HG02943 (cell line): ENCODE data around the gene LIPK.
"Not testable (repeated sequence)": the region's sequence is repeated elsewhere in the genome, so short reads cannot be mapped to it uniquely, and the experiment has no call there.

ENCODE experiments used
- ATAC-seq: cut with Tn5 transposase; IDR thresholded peaks from one replicate; pipeline ENCODE4 v1.9.1; 2021; ENCODE audit warnings: mild to moderate bottlenecking, low read depth, moderate library complexity; ENCODE audit not compliant: unreplicated experiment

The LIPK gene

DNA sequence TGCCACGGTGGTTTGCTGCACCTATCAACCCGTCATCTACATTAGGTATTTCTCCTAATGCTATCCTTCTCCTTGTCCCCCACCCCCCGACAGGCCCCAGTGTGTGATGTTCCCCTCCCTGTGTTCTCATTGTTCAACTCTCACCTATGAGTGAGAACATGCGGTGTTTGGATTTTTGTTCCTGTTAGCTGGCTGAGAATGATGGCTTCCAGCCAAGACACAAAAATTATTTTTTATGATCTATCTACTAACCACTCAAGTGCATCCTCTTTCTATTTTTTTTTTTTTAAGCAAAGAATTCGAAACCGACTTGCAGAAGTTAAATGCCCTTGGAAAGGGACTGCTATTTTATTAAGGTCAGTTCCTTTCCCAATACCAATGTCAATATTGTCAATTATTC lies 3.3 kb downstream of the LIPK start:
- not testable (repeated sequence) for ATAC-seq

DNA sequence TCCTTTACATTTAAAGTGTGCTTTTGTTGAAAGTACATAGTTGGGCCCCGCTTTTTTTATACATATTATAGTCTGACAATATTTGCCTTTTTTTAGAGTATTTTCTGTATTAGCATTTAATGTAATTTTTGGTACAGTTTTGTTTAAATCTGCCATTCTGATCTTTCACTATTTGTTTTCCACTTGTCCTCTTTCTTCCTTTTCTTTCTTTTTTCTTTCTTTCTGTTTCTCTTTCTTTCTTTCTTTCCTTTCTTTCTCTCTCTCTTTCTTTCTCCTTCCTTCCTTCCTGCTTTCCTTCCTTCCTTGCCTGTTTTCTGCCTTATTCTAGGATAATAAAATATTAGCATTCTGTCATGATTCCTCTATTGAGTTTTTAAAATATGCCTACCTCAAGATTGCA lies 9.5 kb downstream of the LIPK start:
- ATAC-seq: no peak

DNA sequence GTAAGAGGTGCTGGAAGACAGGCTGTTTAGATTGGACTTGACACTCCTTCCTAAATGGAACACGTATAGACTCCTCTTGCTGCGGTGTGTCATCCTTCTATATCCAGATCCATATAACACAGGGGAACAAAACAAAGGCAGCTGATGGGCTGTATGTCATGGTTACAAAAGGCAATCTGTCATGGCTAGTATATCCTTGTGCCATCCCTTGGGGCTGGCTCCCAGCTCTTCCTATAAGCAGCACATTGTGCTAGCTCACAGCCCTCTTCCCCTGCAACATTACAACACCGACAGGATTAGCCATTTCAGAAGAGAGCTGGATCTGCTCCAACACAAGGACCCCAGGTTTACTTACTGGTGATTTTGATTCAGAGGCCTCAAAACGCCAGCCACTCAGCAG lies 15.3 kb downstream of the LIPK start:
- ATAC-seq: no peak

DNA sequence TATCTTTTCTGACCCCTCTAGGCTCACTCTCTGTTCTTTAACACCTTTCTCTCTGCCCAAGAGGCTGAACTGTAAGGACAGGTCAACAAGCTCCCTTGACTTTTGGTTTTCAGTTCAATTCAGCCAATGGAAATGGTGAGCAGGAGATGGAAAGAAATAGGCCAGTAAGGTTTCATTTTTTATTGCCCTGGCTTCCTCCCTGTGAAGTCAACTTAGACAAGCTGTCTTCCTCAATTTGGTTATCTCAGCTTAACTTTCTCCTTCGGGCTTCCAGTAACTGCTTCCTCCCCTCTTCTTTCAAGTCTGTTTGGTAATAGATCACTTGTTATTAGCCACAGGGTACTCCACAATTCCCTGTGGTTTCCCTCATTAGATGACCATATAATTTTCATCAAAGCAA lies 19.7 kb downstream of the LIPK start:
- ATAC-seq: no peak

DNA sequence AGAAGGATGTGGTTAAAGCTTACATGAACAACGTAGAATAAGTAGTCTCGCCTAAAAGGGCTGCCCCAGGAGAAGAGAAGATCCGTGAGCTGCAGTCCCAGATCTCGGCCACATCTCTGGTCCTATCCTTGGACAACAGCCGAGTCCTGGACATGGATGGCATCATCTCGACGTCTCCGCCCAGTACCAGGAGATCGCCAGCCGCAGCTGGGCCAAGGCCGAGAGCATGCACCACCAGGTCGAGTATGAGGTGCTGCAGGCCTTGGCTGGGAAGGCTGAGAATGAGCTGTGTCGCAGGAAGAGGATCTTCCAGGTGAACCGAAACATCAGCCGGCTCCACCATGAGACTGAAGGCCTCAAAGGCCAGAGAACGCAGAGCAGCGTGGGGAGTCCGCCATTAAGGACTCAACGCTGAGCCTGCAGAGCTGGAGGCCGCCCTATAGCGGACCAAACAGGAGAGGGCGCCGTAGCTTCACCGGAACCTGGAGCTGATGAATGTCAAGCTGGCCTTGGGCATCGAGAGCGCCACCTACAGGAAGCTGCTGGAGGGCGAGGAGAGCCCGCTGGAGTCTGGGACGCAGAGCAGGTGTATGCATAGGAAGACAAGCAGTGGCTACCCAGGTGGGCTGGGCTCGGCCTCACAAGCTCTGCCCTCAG lies 22.2 kb downstream of the LIPK start:
- no peak for ATAC-seq

DNA sequence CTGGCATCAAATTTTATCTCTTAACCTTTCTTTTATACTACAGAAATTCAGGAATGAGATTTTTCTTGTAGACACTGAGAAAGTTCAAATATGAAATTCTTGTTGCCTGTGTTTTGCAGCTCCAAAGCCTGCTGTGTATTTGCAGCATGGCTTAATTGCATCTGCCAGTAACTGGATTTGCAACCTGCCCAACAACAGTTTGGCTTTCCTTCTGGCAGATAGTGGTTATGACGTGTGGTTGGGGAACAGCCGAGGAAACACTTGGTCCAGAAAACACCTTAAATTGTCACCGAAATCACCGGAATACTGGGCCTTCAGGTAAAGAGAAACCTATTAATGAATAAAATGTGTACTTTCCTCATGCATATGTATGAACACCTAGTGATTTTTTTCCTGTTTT lies 24.8 kb downstream of the LIPK start:
- ATAC-seq: no peak

DNA sequence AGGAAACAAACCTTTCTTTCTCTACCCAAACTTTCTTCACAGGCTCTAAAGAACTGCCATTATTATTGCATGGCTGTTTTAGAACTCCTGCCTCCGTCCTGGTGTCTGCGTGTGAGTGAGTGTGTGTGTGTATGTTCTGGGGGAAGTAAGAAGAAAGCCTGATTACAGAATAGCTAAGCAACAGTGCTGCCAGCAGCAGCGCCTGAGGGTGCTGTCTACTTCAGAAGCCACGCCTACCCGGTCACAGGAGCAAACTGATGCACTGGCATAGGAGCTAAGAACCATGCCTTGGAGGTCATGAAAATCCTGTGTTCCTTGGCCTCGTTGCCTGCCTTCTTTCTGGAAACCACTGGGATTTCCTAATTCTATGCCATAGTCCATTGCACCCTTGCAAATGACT lies 25.2 kb downstream of the LIPK start:
- no peak for ATAC-seq

DNA sequence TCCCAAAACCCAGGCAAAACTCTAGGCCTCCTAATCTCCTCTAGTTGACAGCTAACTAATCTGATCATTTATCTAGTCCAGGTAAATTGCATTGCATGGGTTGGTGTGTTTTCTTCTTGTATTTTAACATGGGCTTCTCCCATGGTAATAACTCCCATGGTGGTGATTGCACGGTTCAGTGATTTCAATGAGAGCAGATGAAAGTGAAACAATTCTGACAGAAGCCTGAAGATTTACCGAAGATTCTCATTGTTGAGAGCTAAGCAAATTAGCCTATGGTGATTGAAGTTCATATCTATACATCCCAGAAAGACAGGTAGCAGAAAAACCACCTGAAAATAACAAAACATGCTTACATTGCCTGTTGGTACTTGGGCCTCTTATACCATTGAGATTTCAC lies 27.2 kb downstream of the LIPK start:
- no peak for ATAC-seq

DNA sequence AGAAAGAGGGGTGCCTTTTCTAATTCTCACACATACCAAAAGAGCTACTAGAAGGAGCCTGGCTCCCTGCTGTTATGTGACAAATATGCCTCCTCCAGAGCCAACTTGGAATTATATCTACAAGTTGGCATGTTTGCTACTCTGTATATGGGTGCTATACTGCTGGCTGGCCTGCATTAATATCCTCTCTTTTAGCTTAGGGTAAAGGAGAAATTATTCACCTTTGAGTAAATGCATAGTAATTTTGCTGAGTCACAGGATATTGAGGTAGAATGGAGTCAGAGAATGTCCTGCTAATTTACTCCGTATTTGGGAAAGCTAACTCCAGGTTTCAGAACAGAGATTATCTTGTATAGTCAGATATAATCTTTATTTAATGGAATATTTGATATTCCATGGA lies 29.6 kb downstream of the LIPK start:
- ATAC-seq: no peak

DNA sequence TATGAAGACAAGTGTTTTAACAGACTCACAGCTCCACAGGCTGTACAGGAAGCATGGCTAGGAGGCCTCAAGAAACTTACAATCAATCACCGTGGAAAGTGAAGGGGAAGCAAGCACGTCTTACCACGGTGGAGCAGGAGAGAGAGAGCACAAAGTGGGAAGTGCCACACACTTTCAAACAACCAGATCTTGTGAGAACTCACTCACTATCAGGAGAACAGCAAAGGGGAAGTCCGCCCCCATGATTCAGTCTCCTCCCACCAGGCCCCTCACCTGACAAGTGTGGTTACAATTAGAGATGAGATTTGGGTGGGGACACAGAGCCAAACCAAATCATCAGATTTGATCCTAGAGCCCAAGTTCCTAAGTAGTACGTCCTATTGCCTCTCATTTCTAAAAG lies 35.9 kb downstream of the LIPK start:
- ATAC-seq: not testable (repeated sequence)

DNA sequence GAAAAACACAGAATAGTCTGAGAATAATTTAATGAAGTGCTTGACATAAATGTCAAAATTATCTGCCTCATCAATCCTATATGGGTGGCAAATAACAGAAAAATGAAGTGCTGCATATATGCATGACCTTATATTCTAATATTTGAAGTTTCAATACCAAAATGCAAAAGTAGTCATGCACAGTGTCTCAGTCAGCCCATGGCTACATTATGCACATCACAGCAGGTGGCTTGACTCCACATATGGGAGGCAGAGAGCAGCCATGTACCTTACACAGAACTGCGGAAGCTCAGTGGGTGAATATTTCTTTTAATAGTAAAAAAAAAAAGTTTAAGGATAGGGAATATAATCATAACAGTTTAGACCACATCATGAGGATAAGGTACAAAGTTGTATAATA lies 36.4 kb downstream of the LIPK start:
- ATAC-seq: no peak

DNA sequence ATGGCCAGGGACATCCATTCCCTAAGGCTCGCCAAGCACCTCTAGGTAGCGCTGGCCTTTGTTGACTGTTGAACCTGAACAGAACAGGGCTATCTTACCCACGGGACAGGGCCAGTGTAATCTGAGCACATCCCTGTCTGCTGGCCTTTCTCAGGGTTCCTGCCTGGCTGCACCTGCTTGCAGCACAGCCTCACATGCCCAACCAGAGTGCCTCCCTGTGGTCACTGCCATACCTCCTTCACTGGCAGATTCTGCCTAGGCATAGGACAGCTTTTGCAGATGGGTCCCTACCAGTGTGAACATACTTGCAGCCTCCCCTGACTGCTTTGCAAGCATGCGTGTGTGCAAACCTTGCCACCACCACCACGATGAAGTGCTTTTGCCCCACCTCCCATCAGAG lies 38.0 kb downstream of the LIPK start:
- ATAC-seq: no peak

DNA sequence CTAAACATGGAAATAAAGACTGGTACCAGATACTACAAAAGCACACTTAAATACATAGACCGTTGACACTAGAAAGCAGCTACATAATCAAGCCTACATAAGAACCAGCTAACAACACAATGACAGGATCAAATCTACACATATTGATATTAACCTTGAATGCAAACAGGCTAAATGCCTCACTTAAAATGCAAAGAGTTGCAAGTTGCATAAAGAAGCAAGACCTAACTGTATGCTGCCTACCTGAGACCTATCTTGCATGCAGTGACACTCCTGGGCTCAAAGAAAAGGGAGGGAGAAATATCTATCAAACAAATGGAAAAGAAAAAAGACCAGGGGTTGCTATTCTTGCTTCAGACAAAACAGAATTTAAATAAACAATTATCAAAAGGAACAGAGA lies 39.6 kb downstream of the LIPK start:
- no peak for ATAC-seq

DNA sequence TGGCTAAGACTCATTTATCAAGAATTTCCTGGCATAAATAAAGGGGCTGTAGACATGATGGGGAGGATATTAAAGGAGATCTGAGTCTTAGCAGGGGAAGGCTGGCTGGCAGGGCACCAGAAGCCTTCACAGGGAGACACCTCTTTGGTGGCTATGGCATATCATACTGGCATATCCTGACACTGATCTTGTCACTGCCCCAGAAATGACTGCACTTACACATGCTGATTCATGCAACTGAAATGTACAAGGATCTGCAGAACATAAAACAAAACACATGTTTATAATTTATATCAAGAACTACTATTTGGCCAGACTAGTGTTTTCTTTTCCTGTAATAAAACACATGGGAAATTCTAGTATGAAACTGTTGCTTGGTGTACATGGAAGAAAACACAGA lies 48.2 kb downstream of the LIPK start:
- ATAC-seq: no peak

DNA sequence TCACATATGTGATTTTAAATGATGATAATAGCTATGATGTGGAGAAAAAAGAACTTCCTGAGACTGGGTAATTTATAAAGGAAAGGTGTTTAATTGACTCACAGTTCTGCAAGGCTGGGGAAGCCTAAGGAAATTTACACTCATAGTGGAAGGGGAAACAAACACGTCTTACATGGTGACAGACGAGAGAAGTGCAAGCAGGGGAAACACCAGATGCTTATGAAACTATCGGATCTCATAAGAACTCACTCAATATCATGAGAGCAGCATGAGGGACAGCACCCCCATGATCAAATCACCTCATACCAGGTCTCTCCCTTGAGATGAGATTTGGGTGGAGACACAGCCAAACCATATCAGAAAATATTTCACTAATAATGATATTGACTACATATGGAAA lies 49.7 kb downstream of the LIPK start:
- no peak for ATAC-seq

DNA sequence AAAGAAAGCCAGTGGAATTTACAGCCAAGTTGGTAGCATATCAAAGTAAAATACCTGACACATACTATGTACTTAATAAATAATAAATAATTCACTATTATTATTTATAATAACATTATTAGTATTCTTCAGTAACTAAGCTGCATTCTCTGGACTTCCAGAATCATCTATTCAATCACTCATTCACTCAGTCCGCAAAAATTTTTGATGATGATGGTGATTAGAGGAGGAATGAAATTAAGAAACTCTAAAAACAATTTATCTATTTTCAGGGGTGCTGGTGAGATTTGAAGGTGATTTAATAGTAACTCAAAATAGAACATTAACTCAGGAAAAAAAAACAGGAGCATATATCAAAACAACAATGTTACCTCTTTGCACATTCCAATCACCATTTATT lies 50.6 kb downstream of the LIPK start:
- no peak for ATAC-seq

DNA sequence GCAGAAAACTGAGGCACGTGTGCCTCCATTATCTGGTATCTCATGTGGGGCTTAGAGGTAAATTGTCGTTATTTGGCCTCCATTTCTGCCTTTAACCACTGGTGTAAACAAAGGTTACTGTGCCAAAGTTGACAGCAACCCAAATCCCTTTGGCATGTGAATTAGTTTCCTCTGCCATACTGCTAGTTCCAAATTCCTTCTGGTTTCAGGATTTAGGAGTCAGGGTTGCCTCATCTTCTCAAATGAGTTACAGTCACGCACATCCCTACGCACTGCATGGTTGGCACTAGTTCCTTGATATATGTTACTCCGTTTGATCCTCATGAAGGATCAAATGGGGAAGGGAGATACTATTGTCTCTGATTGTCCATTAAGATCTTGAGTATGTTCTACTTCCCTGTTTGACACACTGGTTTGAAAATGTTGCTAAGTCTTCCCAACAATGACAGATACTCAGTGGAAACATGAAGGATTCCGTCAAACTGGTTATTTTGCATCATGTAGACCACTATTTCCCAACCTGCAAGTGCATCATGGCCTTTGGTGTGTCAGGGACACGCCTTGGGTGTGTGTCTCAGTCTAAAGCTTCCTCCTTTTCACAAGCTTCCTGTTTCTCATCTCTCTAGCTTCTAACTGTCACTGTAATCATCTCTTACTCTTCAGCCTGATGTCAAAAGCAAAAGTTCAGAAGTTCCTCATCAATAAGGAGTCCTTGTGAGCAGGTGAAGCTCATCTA lies 53.5 kb downstream of the LIPK start, which contains the start of gene LIPN:
Gene LIPN, plus strand, starts transcription at position 655 of the 736 bp plus-strand sequence. CDS start 1,386 bp downstream, outside the sequence.
- no peak for ATAC-seq

DNA sequence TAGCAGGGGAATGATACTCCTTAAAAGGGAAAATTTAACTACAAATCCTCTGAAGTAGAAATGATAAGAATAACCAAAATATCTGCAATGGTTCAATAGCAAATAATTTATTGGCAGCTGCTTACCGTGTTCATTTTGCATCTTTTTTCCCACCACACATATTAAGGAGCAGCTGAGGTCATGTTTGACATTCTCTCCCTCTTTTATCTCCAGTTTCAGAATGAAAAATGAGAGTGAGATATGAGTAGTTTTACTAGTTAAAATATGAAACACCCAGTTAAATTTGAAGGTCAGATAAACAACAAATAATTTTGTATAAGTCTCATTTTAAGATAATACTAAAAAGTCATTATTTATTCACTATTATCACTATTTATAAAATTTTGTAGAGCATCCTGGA lies 56.9 kb downstream of the LIPK start:
- no peak for ATAC-seq

DNA sequence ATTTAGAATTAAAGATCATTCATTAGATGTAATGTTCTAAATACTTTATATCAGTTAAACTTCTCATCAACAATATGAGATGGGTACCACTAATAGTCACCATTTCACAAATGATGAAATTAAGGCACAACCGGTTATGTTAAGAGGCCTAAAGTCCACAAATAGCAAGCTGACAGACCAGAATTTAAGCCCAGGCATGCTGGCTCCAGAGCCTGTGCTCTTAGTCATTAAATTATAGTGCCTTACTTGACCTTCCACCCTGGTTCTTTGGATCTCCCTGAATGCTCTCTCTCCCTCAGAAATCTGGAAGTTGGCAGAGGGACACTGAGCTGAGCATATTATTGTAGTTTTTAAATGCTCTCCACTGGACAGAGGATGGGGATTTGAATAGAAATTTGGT lies 57.4 kb downstream of the LIPK start:
- ATAC-seq: no peak

DNA sequence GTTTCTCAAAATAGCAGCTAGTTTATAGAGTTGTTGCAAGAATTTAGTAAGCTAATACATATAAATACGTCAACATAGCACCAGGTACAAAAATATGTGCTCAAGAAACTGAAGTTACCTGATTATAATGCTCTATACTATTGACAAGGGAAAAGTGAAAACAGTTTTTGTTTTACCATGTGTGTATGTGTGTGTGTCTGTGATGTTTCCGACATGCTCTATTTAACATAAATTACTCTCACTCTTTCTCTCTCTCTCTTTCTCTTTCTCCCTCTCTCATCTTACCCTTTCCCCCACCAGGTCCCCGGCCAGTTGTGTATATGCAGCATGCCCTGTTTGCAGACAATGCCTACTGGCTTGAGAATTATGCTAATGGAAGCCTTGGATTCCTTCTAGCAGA lies 58.1 kb downstream of the LIPK start:
- ATAC-seq: no peak

DNA sequence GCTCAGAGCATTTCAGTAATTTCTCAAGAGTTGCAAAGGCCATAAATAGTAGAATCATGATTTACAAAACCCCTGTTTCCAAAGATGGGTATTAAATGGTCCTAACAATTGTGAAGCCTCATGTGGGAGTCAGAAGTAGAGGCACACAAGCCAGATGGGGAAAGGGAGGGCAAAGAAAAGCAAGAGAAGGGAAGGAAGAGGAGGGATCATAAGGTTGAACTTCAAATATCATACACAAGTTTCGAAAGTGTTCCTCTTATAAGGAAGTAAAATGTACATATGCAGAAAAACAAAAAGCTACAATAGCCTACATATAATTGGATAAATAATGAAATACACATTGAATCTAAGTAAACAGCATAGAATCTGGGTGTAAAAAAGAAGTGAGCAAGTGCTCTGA lies 59.8 kb downstream of the LIPK start:
- ATAC-seq: no peak

DNA sequence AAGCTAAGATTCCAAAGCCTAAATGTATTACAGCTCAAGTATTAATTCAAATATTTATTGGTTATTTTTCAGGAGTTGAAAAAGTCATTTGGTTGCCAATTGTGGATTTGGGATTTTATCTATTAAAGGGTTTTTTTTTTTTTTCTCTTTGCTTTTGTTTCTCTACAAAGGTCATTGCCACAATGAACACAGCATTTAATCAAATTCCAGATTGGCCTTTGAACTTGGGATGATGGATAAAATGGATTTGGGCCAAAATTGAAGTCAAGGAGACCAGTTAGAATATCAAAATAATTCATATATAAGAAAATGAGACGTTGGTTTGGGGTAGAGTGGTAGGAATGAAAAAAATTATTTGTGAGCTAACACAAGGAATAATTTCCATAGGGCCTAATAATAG lies 63.3 kb downstream of the LIPK start:
- no peak for ATAC-seq
